Hepatic stellate cell (primary cell): ENCODE measurements around the gene GPR65.

Source experiments
- DNase-seq: peaks from one replicate; pipeline ENCODE4 v3.0.0; 2011; ENCODE audit warnings: low spot score

GPR65 gene

DNA sequence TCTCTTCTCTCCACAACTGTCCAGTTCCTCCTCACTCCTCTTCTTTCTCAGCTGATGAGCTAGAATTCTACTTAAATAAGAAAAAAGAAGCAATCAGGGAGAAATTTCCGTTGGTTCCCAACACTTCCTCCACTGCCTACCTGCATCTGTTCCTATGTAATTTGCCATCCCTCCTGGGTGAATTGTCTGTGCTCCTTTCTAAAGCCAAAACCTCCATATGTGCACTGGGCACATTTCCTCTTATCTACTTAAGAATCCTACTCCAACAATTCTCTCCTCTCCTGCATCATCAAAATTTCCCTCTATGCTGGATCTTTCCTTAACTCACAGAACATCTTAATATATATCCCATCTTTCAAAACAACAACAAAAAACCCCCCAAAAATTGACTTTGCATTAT is 35.2 kb downstream of the GPR65 start:
- no peak for DNase-seq

DNA sequence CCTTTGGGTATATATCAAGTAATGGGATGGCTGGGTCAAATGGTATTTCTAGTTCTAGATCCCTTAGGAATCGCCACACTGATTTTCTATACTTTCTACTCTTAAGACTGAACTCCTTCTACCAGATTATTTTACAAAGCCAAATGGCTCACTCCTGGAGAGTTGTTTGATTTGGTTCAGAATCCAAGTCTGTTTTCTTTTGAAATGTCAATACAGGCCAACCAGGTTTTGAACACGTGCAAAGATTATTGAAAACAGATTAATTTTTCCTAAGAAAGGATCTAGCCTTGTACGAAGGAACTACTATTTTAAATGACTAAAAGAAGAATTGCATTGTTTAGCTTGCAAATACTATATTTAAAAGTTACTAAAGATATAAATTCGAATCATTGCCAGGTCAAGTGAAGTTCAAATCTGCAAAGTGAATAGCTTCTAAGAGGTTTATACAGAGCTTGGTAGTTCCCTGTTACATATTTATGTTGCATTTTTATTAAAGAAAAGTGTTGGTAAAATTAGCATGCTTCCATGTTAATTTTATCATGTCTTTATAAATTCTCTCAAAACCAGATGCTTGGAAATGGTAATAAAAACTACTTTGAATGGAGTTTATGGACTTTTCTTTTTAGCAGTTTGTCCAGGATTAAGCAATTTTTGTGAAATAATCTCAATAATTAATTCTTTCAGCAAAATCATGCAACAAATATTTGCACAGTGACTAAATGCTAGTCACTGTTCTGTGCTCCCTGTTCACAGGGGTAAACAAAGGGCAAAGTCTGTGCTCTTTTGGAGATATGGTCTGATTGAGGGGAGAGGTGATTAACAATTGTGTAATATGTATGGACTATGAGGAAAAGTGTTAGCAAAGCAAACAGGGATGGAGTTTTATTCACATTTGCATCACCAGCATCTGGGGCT is 38.9 kb downstream of the GPR65 start:
- DNase-seq, result no peak

DNA sequence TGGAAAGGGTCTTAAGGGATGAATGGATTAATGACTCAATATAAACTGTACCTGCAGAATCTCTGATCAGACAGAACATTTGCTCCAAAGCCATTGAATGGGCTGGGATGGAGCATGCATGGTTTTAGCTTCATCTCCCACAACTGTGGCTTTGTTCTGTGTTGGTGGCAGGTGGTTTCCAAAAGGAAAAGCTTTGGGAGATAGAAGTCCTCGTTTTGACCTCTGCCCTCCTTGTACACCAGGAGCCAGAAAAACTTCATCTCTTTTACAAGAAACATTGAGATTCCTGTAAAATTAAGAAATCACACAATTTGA is 39.5 kb downstream of the GPR65 start:
- DNase-seq, result no peak

DNA sequence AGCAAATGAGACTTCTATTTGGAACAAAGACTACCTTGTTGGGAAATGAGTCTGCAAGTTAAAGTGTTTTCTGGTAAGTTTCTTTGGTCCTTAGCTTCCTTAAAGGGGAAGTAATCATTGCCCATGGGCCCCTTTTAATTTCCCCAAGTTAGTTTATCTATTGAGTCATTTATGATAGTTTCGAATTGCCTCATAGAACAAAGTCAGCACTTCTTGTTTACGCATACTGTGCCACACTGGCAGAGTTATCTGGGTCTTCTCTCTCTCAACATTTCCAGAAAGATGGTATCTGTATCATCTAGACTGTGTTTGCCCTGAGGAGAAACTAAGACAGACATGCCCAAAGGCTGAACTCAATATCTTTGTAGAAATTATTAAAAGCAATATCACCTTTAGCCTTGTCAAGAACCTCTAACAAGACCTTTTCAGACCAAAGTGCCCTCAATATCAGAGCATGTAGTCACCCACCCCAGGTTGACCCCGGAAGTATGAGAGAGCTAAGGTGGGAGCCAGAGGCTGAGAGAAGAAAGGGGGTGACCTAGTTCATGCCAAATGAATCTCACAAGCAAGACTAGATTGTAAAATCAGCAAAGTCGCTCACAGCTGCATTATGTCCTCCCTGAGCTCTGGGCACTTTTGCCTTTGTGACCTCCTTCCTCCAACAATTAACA is 40.0 kb downstream of the GPR65 start:
- DNase-seq, result no peak

DNA sequence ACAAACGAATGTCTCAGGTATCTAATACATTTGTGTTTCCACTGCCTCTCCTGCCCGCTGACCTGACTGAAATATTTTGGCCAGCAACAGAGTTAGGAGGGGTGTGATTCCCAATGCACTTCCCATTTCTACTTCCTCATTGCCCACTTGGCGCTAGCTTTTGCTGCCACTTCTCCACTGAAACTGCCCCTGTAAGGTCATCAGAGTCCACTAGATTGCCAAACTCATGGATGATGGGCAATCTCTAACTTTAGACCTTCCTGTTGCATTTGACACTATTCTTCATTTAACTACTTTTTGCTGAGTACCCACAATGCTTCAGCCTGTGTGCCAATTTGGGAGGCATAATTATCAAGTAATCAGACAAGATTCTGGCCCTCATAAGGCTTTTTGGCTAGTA is 40.8 kb downstream of the GPR65 start:
- no peak for DNase-seq

DNA sequence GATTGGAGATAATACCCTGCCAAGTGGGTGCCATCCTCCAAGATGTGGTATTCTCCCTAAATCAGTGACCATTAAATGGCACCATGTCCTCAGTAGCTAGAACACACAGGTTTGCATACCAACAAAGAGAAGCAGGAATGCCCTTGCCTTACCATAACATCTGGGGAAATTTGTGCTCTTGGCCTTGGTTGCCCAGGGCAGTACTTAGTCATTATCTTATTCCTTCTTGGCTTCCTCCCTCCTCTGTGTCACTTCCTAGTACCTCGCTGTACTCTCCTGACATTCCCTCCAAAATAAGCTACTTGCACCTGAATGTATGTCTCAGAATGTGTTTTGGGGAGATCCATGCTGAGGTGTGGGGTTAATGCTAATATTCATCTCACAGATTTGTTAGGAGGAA is 43.4 kb downstream of the GPR65 start:
- DNase-seq, result no peak

DNA sequence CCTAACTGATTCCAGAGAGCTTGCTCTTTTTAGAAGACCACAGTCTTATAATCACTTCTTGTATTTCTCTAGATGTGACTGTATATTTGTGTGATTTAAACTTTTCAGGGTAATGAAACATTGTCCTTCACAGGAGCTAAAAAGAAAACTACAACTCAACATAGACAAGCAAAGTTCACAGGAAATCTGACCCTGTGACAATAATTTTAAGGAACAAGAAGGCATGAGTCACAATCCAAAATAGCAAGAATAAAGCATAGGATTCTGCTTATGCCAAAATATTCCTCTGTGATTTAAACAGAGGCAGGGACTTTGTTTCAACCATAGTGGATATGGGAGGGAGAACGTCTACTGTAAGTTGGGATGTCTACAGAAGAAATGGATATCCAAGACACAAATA is 44.3 kb downstream of the GPR65 start:
- no peak for DNase-seq

DNA sequence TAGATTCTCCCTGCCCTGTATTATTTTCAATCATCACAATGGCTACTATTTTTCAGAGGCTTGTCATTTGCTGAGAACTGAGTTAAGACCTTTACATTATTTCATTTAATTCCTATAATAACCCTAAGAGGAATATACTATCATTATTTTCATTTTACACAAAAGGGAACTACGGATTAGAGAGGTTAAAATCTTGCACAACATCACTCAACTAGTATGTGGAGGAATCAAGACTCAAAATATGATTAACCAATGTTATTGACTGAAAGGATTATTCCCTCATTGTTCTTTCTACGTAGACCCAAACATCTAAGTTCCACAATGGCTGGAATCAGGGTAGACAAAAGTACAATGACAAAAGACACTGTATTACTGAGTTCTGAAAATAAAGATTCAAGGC is 45.0 kb downstream of the GPR65 start:
- DNase-seq, result no peak

DNA sequence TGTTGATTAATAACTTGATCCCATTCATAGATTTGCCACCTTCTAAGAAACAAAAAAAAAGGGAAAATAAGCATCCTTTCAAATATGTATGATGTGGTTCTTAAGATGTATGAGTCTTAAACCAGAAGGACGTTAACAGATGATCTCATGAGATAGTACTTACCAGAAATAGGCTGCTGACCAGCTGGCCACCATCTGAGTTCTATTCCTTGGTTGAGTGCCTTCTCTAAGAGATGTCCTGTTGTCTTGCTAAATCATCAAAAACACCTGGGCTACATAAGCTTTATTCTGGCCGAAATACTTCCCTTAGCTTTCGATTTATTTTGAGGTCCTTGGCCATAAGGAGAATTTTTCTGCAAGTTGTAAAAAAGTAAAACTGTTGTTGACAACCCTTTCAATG is 55.6 kb downstream of the GPR65 start:
- DNase-seq, result no peak

DNA sequence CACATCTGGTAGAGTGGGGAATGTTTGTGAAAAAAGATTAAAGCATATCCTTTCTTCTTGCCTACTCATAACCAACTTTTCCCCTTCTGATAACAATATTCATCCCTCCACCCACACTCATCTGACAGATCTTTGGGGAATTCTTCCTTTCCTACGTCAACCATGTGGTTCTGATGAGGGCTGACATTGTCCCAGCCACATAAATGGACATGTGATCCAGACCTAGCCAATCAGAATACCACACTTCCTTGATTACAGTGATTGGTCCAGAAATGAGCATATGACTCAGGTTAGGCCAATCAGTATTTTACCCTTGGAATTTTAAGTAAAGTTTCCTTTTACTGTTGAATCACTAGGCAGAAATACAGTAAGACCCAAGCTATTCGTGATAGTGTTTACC is 58.9 kb downstream of the GPR65 start:
- no peak for DNase-seq
